Measurements from ENCODE around the gene HILPDA. TPM values are rescaled to one million over a fixed set of nuclear protein-coding genes. Genes with fewer than 3 reads are reported as not detected.

The HILPDA gene
- total RNA-seq, 1 donor from 2014 or later, result 56.9 TPM

DNA sequence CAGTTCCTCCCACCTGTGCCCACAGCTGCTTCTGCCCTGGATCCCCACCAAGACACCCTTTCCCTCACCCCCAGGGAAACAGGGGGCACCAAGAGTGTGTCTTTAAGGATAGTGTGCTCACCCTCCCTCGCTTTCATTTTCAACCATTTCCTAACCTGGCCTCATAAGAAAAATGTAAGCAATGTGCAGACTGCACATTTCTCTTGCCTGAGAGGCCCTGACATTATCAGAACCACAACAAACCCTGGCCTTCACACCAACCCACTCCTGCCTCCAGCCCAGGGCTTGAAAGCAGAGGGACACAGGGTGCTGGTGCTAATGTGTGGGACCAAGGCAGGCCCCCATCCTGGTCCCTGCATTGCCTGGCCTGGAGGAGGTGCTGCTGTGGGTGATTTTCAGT lies 34.9 kb upstream of the HILPDA start:
- no peak for DNase-seq (ENCODE audit: low spot score)
- Mint-ChIP-seq H3K9me3 (no peaks in the 10 kb centered on the region), H3K4me3 (no peak overlapping the region), H3K27me3 (ENCODE audit: insufficient read depth) (peaks cover 3% of the 10 kb centered on the region), H3K27ac (no peak overlapping the region), H3K4me1 (ENCODE audit: low read depth) (peaks cover 8% of the 10 kb centered on the region), H3K36me3 (ENCODE audit: low read depth) (no peaks in the 10 kb centered on the region)
- intact Hi-C loops (cut with micrococcal nuclease), result no loop called here

DNA sequence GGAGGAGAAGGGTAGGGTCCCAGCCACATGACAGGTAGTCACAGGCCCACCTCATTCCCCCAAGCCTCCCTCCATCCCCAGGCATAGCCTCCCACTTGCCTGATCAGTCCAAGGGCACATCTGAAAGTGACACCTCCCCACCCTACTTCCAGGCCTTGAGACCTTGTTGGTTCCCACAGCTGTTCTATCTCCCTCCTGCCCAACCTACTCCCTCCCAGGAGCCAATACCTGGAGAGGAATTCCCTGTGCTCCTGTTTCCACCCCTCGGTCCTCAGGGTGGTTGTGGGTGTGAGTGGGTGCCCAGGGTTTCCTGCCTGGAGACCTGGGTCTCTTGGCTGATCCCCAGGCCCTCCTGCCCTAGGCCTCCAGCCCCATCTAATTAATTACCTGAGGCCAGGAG lies 34.3 kb upstream of the HILPDA start:
- Mint-ChIP-seq H3K27ac (no peak overlapping the region), H3K4me3 (no peak overlapping the region), H3K27me3 (ENCODE audit: insufficient read depth) (peaks cover 3% of the 10 kb centered on the region), H3K9me3 (no peaks in the 10 kb centered on the region), H3K4me1 (ENCODE audit: low read depth) (peaks cover 8% of the 10 kb centered on the region), H3K36me3 (ENCODE audit: low read depth) (no peaks in the 10 kb centered on the region)
- intact Hi-C loops (cut with micrococcal nuclease), result no loop called here
- DNase-seq (ENCODE audit: low spot score), result no peak

DNA sequence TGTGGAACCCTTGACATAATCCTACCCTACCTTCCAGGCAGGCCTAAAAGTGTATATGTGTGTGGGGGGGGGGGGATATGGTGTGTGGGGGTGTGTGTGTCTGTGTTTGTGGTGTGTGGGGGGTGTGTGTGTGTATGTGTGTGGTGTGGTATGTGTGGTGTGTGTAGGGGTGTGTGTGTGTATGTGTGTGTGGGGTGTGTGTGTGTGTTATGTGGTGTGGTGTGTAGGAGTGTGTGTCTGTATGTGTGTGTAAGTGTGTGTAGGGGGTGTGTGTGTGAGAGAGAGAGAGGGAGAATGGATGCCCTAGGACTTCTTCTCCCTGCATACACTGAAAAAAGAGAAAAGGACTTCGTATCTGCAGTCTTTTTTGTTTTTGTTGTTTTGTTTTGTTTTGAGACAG lies 33.6 kb upstream of the HILPDA start:
- Mint-ChIP-seq H3K27ac (no peak overlapping the region), H3K9me3 (no peaks in the 10 kb centered on the region), H3K4me3 (no peak overlapping the region), H3K27me3 (ENCODE audit: insufficient read depth) (peaks cover 3% of the 10 kb centered on the region), H3K4me1 (ENCODE audit: low read depth) (peaks cover 8% of the 10 kb centered on the region), H3K36me3 (ENCODE audit: low read depth) (no peaks in the 10 kb centered on the region)
- DNase-seq (ENCODE audit: low spot score), result no peak
- intact Hi-C loops (cut with micrococcal nuclease), result no loop called here

GRCh38 chr7:128422842-128423241 lies 32.8 kb upstream of the HILPDA start:
- Mint-ChIP-seq H3K27ac (no peak overlapping the region), H3K27me3 (ENCODE audit: insufficient read depth) (peaks cover 3% of the 10 kb centered on the region), H3K4me1 (ENCODE audit: low read depth) (peaks cover 8% of the 10 kb centered on the region), H3K4me3 (no peak overlapping the region), H3K36me3 (ENCODE audit: low read depth) (no peaks in the 10 kb centered on the region), H3K9me3 (no peaks in the 10 kb centered on the region)
- intact Hi-C loops (cut with micrococcal nuclease), result no loop called here
- no peak for DNase-seq (ENCODE audit: low spot score)

- H3K36me3 Mint-ChIP-seq (ENCODE audit: low read depth), result no peaks in the 10 kb centered on the region
- peaks cover 21% of the 10 kb centered on the region for H3K4me1 Mint-ChIP-seq (ENCODE audit: low read depth)
- intact Hi-C loops (cut with micrococcal nuclease), result loop anchor here (1.0 to 5.0 kb wide), 4 partner anchors 14 to 183 kb away; partner anchors contain the start of gene METTL2B
Observed at GRCh38 chr7:128424686-128425275, 30.9 kb upstream of the HILPDA start.

GRCh38 chr7:128425850-128426249 lies 29.8 kb upstream of the HILPDA start:
- intact Hi-C loops (cut with micrococcal nuclease), result loop anchor here (1.0 to 5.0 kb wide), 4 partner anchors 16 to 181 kb away; partner anchors contain the start of gene METTL2B
- no peak overlapping the region for H3K4me3 Mint-ChIP-seq
- H3K36me3 Mint-ChIP-seq (ENCODE audit: low read depth), result no peaks in the 10 kb centered on the region
- no peak overlapping the region for H3K27ac Mint-ChIP-seq
- peak; percentile 68 for DNase-seq (ENCODE audit: low spot score)
- H3K27me3 Mint-ChIP-seq (ENCODE audit: insufficient read depth), result peaks cover 6% of the 10 kb centered on the region
- H3K9me3 Mint-ChIP-seq, result no peaks in the 10 kb centered on the region
- H3K4me1 Mint-ChIP-seq (ENCODE audit: low read depth), result peaks cover 22% of the 10 kb centered on the region

More at GRCh38 chr7:128424686-128425275, 30.9 kb upstream of the HILPDA start:
- DNase-seq (ENCODE audit: low spot score), result no peak
- Mint-ChIP-seq H3K4me3 (no peak overlapping the region), H3K9me3 (no peaks in the 10 kb centered on the region), H3K27ac (no peak overlapping the region), H3K27me3 (ENCODE audit: insufficient read depth) (peaks cover 6% of the 10 kb centered on the region)

- H3K9me3 Mint-ChIP-seq, result no peaks in the 10 kb centered on the region
- DNase-seq (ENCODE audit: low spot score), result no peak
- H3K4me3 Mint-ChIP-seq, result no peak overlapping the region
- H3K27me3 Mint-ChIP-seq (ENCODE audit: insufficient read depth), result peaks cover 8% of the 10 kb centered on the region
- no peak overlapping the region for H3K27ac Mint-ChIP-seq
- no peaks in the 10 kb centered on the region for H3K36me3 Mint-ChIP-seq (ENCODE audit: low read depth)
- intact Hi-C loops (cut with micrococcal nuclease), result loop anchor here (1.0 to 5.0 kb wide), 3 partner anchors 32 to 180 kb away; partner anchors contain the start of gene METTL2B
- H3K4me1 Mint-ChIP-seq (ENCODE audit: low read depth), result peaks cover 16% of the 10 kb centered on the region
Observed at GRCh38 chr7:128427289-128427891, 28.3 kb upstream of the HILPDA start.

- intact Hi-C loops (cut with micrococcal nuclease), result no loop called here
- Mint-ChIP-seq H3K27me3 (ENCODE audit: insufficient read depth) (peaks cover 15% of the 10 kb centered on the region), H3K4me1 (ENCODE audit: low read depth) (peaks cover 14% of the 10 kb centered on the region), H3K27ac (no peak overlapping the region), H3K36me3 (ENCODE audit: low read depth) (no peaks in the 10 kb centered on the region), H3K9me3 (no peaks in the 10 kb centered on the region), H3K4me3 (no peak overlapping the region)
- DNase-seq (ENCODE audit: low spot score), result no peak
Observed at GRCh38 chr7:128430207-128430606, 25.5 kb upstream of the HILPDA start.

DNA sequence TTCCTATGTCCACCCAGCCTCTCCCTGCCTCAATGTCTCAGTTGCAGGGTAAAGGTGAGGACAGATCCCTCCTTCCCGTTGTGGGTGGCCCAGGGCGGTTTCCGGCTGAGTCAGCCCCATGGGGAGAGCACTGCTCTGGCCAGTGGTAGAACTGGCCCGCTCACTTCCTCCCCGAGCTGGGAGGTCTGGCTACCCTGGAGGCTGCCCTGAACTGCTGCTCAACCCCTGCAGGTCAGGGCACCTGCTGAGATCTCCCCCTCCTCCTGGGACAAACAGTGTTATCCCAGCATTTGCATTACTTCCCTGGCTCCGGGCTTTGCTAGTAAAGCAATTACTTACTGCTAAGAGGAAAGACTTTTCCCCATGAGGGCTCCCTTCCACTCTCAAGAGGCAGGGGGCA lies 24.5 kb upstream of the HILPDA start:
- intact Hi-C loops (cut with micrococcal nuclease), result no loop called here
- H3K27me3 Mint-ChIP-seq (ENCODE audit: insufficient read depth), result peaks cover 19% of the 10 kb centered on the region
- peaks cover 14% of the 10 kb centered on the region for H3K4me1 Mint-ChIP-seq (ENCODE audit: low read depth)
- H3K36me3 Mint-ChIP-seq (ENCODE audit: low read depth), result no peaks in the 10 kb centered on the region
- DNase-seq (ENCODE audit: low spot score), result no peak
- H3K4me3 Mint-ChIP-seq, result no peak overlapping the region
- H3K9me3 Mint-ChIP-seq, result no peaks in the 10 kb centered on the region
- no peak overlapping the region for H3K27ac Mint-ChIP-seq

DNA sequence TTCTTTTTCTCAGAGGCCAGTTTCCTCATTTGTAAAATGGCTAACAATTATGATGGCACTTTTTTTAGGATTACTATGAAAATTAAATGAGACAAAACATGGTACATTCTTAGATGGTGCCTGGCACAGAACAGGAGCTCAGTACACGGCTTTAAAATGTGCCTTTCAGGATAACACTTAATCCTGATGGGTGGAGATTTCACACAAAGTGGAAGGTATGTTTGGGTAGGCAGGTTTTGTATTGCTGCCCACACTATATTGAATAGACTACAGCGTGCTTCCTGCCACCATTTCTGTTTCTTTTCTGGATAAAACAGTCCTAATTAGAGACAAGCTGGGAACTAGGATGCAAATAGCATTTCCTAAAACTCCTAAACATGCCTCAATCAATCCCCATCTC lies 23.9 kb upstream of the HILPDA start:
- Mint-ChIP-seq H3K4me1 (ENCODE audit: low read depth) (peaks cover 14% of the 10 kb centered on the region), H3K27ac (no peak overlapping the region), H3K27me3 (ENCODE audit: insufficient read depth) (peaks cover 19% of the 10 kb centered on the region), H3K4me3 (no peak overlapping the region), H3K9me3 (no peaks in the 10 kb centered on the region), H3K36me3 (ENCODE audit: low read depth) (no peaks in the 10 kb centered on the region)
- intact Hi-C loops (cut with micrococcal nuclease), result no loop called here
- no peak for DNase-seq (ENCODE audit: low spot score)

DNA sequence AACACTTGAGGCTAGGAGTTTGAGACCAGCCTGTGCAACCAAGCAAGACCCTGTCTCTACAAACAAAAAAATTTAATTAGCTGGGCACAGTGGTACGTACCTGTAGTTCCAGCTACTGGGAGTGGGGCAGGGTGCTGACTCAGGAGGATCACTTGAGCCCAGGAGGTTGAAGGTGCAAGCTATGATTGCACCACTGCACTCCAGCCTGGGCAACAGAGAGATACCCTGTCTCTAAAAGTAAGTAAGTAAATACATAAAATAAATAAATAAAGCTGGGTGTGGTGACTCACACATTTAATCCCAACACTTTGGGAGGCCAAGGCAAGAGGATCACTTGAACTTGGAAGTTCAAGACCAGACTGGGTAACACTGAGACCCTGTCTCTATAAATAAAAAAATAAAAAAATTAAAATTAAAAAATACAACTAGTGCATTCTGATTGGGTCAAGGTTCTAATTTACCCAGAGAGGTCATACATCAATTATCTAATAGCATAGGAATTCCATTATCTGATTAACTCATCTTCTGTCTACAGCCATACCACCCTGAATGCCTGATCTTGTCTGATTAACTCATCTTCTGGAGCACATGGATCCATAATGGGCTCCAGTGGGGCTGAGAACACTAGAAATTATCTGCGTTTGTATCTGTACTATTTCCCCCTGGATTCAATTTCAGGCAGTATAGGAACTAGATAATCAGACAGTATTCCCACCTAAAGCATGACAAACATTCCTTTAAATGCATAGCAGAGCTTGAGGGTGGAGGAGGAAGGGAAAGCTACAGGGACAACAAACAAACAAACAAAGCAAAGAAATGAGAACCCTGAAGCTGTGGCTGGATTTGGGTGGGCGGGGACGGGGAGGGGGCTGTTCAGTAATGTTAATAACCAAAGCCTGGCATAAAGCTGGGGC lies 21.0 kb upstream of the HILPDA start:
- Mint-ChIP-seq H3K36me3 (ENCODE audit: low read depth) (no peaks in the 10 kb centered on the region), H3K4me1 (ENCODE audit: low read depth) (peaks cover 2% of the 10 kb centered on the region), H3K27ac (no peak overlapping the region), H3K4me3 (no peak overlapping the region), H3K27me3 (ENCODE audit: insufficient read depth) (peaks cover 15% of the 10 kb centered on the region), H3K9me3 (no peaks in the 10 kb centered on the region)
- intact Hi-C loops (cut with micrococcal nuclease), result no loop called here
- no peak for DNase-seq (ENCODE audit: low spot score)

DNA sequence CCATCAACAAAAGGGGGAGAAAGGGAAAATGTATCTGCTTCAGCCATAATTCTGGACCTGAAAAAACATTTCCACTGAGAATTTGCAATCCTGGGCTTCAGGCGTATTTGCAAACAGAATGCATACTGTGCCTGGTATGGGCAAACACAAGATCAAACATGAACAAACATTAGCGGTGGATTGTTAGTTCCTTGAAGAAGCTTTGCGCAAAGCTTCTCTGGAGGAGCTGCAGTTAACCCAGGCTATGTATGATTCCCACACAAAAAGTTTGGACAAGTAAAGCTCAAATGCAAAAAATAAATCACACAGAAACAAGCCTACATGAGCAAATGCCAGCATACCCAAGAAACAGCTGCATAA lies 20.4 kb upstream of the HILPDA start:
- no peaks in the 10 kb centered on the region for H3K36me3 Mint-ChIP-seq (ENCODE audit: low read depth)
- H3K9me3 Mint-ChIP-seq, result no peaks in the 10 kb centered on the region
- intact Hi-C loops (cut with micrococcal nuclease), result no loop called here
- H3K4me1 Mint-ChIP-seq (ENCODE audit: low read depth), result no peaks in the 10 kb centered on the region
- DNase-seq (ENCODE audit: low spot score), result no peak
- peaks cover 13% of the 10 kb centered on the region for H3K27me3 Mint-ChIP-seq (ENCODE audit: insufficient read depth)
- H3K4me3 Mint-ChIP-seq, result no peak overlapping the region
- H3K27ac Mint-ChIP-seq, result no peak overlapping the region
